ENCODE results near the gene CTXN1.
"Not testable (repeated sequence)": the region's sequence is repeated elsewhere in the genome, so short reads cannot be mapped to it uniquely, and the experiment has no call there.

Gene CTXN1

DNA sequence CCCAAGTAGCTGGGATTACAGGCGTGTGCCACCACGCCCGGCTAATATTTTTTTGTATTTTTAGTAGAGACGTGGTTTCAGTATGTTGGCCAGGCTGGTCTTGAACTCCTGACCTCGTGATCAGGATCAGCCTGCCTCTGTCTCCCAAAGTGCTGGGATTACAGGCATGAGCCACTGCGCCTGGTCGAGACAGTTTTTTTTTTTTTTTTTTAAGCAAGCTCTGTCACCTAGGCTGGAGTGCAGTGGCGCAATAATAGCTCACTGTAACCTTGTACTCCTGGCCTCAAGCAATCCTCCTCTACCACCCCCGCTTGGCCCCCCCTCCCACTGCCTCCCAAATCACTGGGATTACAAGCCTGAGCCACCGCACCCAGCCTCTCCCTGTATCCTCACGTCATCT lies 28.6 kb downstream of the CTXN1 start:
- no peak for DNase-seq

DNA sequence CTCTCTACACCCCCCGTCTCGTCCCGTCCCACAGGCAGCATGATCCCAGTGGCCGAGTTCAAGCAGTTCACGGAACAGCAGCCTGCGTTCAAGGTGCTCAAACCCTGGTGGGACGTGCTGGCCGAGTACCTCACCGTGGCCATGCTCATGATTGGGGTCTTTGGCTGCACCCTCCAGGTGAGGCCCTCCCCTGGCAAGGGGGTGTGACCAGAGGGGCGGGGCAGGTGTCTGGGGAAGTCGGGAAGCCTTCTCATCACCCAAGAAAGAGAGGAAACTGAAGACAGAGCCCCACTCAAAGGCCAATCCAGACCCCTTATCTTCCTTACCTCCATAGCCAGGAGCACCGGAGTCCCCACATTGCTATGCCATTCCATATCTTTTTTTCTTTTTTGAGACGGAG lies 30.4 kb downstream of the CTXN1 start:
- no peak for DNase-seq

DNA sequence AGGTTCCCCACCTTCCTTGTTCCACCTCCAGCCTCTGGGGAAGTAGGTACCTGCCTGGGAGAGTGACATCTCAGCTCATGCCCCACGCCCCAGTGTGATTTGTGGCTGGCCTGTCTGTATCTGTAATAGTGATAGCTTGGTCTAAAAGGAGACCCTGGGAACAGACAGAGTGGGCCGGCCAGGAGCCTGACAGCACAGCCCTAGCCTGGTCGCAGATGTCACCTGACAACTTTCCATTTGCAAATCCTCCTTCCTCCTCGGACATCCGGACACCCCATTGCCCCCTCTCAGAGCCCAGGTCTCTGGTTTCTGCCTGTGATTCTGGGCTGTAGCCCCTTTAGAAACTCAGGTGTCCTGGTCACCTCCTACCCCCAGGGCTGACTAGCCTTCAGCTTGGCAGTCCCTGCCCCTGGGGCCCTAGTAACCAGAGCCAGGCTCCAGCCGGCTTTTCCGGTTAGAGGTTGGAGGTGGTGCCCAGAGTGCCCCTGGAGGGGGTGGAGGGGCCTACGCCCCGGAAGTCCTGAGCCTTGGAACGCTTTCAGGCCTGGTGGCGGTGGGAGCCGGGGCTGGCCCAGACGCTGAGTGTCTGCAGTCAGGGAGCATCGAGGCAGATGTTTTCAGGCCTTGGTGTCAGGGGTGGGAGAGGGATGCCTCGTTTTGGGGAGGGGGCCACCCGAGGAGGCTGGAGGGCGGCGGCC lies 31.2 kb downstream of the CTXN1 start:
- DNase-seq = no peak

DNA sequence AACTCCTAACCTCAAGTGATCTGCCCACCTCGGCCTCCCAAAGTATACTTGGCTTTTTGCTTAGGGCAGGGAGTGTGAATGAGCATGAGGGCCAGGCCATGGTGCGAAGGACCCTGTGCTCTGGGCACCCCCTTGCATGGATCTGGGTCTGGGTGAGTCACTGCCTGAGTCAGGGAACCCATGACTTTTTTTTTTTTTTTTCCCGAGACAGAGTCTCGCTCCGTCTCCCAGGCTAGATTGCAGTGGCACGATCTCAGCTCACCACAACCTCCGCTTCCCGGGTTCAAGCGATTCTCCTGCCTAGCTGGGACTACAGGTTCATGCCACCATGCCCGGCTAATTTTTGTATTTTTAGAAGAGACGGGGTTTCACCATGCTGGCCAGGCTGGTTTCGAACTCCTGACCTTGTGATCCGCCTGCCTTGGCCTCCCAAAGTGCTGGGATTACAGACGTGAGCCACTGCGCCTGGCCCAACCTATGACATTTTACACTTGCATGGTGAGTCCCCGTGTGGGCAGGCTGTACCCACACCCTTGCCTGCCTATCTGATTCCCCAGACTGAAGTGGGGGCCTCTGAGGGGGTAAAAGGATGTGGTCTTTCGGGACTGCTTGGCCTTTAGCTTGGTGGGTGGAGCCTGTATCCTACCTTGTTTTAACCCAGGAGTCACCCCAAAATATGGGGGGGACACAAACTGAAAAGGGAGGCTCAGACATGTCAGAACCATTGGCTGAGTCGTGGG lies 32.4 kb downstream of the CTXN1 start:
- DNase-seq = not testable (repeated sequence)

DNA sequence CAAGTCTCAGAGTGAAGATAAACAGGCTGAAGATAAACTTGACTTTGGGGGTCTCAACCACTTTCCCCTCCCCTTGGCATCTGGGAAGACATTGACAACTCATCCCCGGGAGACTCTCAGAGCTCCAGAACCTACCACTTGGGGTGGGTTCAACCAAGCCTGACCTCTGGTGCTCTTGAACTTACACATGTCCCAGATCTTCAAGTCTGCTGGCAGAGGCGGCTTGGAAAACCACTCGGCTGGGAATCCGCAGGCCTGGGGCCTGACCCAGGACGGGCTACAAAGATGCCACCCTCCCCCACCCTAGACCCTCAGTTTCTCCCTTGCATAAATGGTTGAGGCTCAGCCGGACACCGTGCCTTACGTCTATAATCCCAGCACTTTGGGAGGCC lies 37.1 kb downstream of the CTXN1 start:
- DNase-seq = no peak

DNA sequence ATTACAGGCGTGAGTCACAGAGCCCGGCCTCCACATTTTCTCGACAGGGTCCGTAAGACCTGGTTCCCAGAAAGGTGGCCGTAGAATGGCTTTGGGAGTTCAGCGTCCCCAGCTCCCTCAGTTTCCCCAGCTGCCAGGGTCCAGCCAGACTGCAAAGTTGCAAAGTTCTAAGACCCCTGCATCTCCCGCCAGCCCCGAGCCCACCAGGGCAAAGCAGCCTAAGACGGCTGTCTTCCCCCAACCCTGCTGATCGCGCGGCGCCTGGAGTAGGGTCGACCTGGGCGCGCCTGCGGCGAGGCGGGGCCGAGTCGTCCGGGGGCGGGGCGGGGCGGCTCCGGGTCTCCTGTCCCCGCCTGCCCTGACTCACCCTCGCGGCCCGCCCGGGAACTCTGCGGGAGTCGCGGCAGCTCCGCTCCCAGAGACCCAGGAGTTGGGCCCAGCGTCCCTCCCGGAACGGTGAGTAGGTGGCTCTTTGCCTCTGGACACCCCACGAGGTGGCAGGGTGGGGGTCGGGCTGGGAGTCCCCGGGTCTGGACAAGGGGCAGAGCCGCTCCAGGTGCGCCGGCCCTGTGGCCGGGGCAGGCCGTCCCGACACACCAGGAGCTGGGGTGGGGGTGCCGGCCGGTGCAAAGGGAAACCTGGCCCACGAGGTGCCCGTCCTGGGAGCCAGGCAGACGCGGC lies 37.6 kb downstream of the CTXN1 start, which contains the start of gene LRRC8E:
TSS of gene LRRC8E (plus strand) at position 366 of the 681 bp plus-strand sequence. CDS start 7,094 bp downstream, outside the sequence.
- DNase-seq = no peak

DNA sequence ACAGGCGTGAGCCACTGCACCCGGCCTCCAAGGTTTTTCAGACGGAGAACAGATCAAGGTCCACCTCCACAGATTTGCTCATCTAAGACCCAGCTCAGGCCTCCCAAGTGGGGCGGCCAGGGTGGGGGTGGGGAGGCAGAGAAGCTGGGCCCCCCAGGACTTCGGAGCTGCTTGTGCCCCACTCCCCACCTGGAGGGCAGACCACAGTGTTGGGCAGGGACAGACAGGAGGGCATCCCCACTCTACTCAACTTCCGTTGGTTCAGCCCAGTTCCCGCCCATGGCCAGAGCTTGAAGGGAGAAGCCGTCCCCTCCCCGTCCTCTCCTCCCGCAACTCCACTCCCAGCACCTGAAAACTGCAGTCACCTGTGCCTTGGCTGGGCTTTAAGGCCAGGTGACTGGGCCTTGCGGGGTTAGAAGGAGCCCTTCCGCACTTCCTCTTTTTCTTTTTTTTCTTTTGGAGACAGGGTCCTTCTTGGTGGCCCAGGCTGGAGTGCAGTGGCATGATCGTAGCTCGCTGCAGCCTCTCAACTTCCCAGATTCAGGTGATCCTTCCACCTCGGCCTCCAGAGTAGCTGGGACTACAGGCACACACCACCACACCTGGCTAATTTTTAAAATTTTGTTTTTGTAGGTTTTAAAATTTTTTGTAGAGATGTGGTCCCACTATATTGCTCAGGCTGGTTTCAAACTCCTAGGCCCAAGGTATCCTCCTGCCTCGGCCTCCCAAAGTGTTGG lies 38.4 kb downstream of the CTXN1 start:
- DNase-seq = no peak

DNA sequence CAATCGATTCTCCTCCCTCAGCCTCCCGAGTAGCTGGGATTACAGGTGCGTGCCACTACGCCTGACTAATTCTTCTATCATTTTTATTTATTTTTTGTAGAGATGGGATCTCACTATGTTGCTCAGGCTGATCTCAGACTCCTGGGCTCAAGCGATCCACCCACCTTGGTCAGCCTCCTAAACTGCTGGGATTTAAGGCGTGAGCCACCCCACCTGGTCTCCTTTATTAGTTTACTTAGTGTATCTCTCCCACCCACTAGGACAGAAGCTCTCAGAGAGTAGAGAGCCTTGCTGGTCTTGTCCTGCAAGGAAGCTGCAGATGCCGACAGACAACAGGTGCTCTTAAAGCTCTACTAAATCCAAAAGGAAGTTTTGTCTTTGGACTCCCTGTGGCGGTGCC lies 40.1 kb downstream of the CTXN1 start:
- DNase-seq = no peak

DNA sequence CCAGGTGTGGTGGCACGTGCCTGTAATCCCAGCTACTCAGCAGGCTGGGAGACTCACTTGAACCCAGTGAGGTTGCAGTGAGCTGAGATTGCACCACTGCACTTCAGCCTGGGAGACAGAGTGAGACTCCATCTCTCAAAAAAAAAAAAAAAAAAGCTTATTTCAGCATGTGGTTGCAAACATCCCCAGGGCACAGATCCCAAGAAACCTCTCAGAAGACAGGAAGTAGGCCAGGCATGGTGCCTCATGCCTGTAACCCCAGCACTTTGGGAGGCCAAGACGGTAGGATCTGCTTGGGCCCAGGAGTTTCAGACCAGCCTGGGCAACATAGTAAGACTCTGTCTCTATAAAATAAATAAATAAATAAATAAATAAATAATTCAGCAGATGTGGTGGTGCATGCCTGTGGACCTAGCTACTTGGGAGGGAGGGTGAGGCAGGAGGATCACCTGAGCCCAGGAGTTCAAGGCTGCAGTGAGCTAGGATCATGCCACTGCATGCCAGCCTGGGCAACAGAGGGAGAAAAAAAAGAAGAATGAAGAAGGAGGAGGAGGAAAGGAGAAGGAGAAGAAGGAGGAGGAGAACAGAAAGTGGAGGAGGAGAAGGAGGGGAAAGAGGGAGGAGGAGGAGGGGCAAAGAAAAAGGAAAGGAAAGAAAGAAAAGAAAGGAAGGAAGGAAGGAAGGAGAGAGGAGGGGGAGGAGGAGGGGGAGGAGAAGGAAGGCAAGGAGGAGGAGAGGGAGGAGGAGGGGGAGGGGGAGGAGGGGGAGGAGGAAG lies 42.0 kb downstream of the CTXN1 start:
- no peak for DNase-seq

DNA sequence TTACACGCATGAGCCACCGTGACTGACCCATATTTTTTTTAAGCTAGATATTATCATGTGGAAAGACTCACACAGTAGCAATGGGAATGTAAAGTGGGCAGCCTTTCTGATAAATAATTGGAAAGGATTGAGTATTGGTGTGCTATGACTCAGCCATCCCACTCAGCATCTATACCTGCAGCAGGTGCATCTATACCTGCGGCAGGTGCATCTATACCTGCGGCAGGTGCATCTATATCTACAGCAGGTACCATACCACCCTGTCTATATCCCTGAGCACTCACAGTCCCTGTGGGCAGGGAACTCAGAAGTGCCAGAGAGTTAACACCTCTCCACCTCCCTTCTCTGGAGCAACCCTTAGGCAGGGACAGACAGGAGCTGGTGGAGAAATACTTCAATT lies 42.8 kb downstream of the CTXN1 start:
- no peak for DNase-seq

DNA sequence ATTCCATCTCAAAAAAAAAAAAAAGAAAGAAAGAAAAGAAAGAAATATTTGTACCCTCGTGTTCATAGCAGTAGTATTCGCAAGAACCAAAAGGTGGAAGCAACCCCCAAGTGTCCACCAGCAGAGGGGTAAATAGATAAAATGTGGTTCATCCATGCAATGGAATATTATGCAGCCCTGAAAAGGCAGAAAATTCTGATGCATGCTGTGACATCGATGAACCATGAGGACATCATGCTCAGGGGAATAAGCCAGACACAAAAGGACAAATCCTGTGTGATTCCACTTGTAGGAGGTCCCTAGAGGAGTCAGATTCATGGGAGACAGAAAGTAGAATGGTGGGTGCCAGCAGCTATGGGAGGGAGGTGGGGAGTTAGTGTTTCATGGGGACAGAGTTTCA lies 44.0 kb downstream of the CTXN1 start:
- DNase-seq = no peak

DNA sequence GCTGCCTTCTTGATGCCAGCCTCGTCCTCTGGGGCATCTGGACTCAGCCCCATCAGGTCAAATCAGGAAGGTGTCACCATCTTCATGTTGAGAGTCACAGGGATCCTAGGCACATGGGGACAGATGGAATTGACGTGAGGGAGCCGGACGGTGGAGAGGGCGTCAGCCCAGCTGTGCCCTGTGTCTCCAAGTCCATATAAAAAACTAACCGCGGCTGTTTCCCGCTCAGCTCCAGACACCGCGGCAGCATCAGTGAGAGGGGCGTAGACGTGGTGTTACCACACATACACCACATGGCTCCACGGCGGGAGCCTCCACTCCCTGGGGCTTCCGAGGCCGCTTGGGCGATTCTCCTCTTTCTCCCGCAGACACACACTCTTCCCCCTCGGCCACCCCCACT lies 46.1 kb downstream of the CTXN1 start:
- no peak for DNase-seq

DNA sequence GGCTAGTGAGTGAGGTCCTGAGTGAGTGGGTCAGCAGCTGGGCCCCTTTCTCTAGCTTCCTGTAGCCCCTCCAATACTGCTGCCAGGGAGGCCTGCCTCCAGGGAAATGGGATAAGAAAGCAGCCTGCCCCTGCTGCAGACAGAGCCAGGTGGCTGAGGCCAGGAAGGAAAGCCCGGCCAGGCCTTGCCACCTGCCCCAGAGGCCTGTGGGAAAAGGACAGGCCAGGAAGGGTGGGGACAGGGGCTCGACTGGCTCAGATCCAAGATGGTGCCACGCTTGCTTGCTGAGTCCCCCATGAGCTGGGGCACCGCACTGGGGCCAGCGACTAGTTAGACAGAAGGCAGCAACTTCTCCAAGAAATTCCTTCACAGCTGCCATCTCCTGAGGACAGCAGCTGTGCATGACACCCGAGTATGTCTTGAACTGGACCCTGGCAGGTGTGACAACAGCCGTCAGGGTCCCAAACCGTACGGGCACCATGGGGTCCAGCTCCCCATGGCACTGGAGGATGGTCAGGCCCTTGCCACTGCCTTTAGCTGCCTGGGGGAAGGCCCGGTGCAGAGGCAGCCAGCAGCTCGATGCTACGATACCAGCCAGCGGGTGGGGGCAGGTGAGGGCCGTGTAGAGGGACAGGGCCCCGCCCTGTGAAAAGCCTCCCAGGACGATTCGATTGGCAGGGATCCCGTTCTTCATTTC lies 46.7 kb downstream of the CTXN1 start:
- DNase-seq = no peak

DNA sequence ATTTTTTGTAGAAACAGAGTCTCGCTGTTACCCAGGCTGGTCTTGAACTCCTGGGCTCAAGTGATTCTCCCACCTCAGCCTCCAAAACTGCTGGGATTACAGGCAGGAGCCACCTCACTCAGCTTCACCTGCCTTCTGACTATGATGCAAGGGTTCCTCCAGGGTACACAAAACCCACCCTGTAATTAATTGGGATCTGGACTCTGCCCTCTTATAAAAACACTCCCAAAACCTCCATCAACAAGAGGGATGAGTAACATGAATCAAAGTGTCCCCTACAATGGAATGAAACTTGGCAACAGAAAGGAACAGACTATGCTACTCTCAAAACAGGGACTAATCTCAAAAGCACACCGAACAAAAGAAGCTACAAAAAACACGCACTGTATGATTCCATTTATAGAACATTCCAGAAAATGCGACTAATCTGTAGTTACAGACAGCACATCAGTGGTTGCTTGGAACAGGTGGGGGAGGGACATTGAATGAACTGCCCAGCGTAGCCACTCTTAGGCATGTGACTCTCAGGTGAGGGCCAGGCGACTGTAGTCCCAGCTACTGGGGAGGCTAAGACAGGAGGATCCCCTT lies 48.6 kb downstream of the CTXN1 start:
- DNase-seq = no peak

DNA sequence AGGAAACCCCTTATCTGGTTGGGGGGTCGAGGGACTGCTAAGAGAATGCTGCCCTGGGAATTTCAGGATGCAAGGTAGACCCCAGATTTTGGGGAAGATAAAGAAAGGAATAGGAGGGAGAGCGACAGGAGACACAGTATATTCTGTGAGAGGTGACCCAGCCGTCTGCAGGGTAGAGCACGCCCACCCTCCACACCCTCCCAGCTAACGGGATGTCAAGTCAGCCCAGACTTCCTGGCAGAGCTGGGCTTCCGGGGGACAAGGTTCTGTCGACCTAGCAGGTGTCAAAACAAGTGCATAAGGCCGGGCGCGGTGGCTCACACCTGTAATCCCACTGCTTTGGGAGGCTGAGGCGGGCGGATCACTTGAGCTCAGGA lies 51.0 kb downstream of the CTXN1 start:
- no peak for DNase-seq
